Epithelial cell of proximal tubule (primary cell): ENCODE data around the gene ABCC6. TPM values are rescaled to one million over a fixed set of nuclear protein-coding genes. Genes with fewer than 3 reads are reported as not detected.

Experiments
- DNase-seq: peaks from one replicate; pipeline ENCODE4 v3.0.0-alpha.2; 2011; ENCODE audit warnings: low read depth
- H3K4me3 ChIP-seq: 2 replicates; pipeline ENCODE4 v1.5.1; 2011; ENCODE audit warnings: low read depth, mild to moderate bottlenecking, low read length
- total RNA-seq: library from RNA; depleted of rRNA; stranded (reverse); fragments of >200 nt; gene quantifications from 2 replicates; pipeline ENCODE4 v1.2.3, GENCODE V29; 2015
- TF ChIP-seq, protein P1 (sequence below): conservative IDR thresholded peaks from 2 replicates; pipeline ENCODE4 v1.5.1; 2012; ENCODE audit warnings: low read depth, mild to moderate bottlenecking, low read length

Gene ABCC6
- total RNA-seq, 1 donor from 2014 or later: 4.8 TPM

DNA sequence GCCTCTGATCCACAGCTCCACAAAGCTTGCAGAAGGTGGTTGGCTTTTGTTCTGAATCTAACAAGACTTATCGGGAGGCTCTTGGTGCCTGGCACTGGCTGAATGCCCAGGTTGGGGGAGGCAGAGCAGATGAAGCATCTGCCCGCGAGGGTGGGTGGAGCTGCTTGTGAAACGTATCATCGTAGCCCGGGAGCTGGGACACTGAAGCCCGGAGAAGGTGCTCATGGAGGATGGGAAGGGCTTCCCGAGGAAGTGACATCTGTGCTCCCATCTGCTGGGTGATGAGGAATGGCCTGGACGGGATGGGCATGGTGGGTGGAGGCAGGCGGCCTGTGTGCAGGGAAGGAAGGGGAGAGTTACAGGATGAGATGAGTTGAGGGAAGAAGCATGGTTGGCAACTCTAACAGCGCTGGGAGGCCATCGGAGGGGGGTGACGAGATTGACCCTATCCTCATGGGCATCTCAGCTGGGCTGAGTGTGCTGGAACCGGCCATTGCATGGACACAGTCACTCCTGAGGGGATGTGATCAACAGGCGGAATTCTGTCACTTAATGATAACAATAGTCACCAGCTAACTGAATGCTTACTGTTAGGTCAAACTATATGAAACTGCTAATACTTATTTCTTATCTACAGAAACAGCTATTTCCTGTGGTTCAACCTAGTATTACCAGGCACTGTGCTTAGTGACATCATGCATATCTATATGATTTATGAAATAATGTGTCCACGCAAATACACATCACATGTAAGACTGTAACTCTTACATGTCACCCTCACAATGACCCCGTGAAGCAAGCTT, 102.7 kb downstream of the ABCC6 start:
- DNase-seq: no peak
- no peak overlapping the region for H3K4me3 ChIP-seq
- TF ChIP-seq, protein P1, sequence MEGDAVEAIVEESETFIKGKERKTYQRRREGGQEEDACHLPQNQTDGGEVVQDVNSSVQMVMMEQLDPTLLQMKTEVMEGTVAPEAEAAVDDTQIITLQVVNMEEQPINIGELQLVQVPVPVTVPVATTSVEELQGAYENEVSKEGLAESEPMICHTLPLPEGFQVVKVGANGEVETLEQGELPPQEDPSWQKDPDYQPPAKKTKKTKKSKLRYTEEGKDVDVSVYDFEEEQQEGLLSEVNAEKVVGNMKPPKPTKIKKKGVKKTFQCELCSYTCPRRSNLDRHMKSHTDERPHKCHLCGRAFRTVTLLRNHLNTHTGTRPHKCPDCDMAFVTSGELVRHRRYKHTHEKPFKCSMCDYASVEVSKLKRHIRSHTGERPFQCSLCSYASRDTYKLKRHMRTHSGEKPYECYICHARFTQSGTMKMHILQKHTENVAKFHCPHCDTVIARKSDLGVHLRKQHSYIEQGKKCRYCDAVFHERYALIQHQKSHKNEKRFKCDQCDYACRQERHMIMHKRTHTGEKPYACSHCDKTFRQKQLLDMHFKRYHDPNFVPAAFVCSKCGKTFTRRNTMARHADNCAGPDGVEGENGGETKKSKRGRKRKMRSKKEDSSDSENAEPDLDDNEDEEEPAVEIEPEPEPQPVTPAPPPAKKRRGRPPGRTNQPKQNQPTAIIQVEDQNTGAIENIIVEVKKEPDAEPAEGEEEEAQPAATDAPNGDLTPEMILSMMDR: no peak

GRCh38 chr16:16120044-16120381, 103.3 kb downstream of the ABCC6 start:
- TF ChIP-seq, protein P1: no peak
- H3K4me3 ChIP-seq: no peak overlapping the region
- no peak for DNase-seq

DNA sequence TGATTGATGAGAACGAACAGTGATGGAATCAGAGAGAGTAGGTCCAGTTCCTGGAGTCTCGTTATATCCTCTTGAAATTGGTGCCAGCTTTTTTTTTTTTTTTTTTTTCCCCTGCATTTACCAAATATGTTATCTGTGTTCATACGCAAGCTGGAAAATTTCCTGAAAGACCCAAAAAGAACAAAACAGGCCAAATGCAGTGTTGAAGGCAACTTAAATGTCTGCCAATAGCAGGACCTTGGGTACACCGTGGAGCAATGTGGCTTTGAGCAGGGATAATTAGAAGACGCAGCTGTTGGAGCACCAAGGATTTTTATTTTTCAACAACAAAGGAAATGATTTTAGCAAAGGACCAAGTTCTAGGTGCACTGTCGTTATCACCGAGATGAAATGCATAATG, 105.0 kb downstream of the ABCC6 start:
- no peak for DNase-seq
- H3K4me3 ChIP-seq: no peak overlapping the region
- TF ChIP-seq, protein P1: no peak

DNA sequence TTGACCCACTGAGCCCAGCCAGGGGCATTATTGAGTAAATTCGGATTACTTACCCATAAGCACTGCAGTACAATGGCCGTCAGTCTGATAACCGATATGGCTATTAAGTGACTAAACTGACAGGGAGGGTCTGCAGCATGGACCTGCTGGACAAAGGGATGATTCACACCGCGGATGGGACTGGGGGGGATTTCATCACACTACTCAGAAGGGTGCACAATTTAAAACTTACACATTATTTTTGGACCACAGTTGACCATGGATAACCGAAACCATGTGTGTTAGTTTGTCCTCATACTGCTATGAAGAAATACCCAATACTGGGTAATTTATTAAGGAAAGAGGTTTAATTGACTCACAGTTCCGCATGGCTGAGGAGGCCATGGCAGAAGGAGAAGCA, 106.5 kb downstream of the ABCC6 start:
- H3K4me3 ChIP-seq: no peak overlapping the region
- TF ChIP-seq, protein P1: no peak
- no peak for DNase-seq

DNA sequence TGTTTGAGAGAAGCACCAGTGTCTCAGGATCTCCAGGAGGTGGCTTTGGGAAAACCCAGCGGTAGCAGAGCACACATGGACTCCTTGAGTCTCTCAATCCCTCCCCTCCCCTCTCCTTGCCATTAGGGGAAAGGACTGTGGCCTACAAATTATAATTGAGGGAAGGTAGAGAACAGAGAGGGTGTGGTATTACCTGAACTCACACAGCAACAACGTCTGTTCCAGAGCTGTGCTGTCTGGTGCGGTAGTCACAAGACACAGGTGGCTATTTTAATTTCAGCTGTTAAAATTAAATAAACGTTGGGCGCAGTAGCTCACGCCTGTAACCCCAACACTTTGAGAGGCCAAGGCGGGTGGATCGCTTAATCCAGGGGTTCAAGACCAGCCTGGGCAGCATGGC, 110.2 kb downstream of the ABCC6 start:
- no peak overlapping the region for H3K4me3 ChIP-seq
- TF ChIP-seq, protein P1: no peak
- DNase-seq: no peak

DNA sequence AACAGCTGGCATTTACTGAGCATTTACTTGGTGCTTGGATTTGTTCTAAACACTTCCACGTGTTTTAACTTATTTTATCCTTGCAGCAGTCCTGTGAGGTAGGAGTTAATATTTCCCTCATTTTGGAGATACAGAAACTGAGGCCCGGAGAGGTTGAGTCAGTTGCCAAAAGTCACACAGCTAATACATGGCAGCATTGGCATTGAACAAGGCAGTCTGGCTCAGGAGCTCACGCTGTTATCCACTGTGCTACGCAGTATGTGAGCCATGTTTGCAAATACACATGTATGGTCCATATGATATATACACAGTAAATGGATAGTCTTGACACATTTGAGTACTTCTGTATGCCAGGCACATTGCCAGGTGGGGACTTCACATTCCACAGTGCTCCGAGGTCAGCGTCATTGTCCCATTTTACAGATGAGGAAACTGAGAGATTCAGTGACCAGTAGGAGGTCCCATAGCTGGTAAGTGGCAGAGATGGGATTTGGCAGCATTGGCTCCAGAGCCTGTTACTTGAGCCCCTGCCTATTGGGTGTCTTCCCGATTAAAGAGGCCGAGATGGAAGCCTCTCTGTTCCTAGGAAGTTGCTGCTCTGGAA, 110.7 kb downstream of the ABCC6 start:
- DNase-seq: no peak
- H3K4me3 ChIP-seq: no peak overlapping the region
- TF ChIP-seq, protein P1: no peak

DNA sequence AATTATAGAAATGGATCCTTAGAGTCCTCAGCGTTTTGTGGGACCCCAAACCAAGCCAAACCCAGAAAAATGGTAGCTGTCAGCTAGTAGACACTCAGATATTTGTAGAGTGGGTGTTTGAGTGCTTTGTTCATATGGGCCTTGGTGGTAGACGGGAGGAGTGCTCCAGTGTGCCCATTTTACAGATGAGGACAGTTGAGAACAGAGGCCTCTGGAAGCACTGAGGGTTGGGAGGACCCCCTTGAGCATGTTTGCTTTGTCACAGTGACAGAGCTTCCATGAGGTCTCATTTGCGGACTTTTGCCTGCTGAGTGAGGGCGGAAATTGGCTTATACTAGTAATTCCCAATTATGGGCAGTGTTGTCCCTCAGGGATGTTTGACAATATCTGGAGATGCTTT, 111.7 kb downstream of the ABCC6 start:
- no peak for DNase-seq
- no peak overlapping the region for H3K4me3 ChIP-seq
- TF ChIP-seq, protein P1: no peak
